GM08714 (cell line): Measurements from ENCODE around the gene APP.

Experiments used
- H3K4me3 ChIP-seq: fragments of 200-500 bp; sonication (Bioruptor generic); 2 replicates; pipeline ENCODE4 v1.5.1; 2014; ENCODE audit warnings: mild to moderate bottlenecking, low read length, inconsistent platforms
- ZNF274 ChIP-seq: IDR thresholded peaks from 2 replicates; pipeline ENCODE4 v1.6.1; 2012; ENCODE audit warnings: mild to moderate bottlenecking, low read depth, low read length

Gene APP

GRCh38 chr21:25862112-25862511 is 308.5 kb downstream of the APP start:
- no peak for TF ChIP-seq ZNF274
- H3K4me3 ChIP-seq, result no peak overlapping the region

- TF ChIP-seq ZNF274, result no peak
- no peak overlapping the region for H3K4me3 ChIP-seq
Observed at GRCh38 chr21:25859235-25859929, 311.2 kb downstream of the APP start.

GRCh38 chr21:25858325-25858724 is 312.2 kb downstream of the APP start:
- no peak overlapping the region for H3K4me3 ChIP-seq
- TF ChIP-seq ZNF274, result no peak

DNA sequence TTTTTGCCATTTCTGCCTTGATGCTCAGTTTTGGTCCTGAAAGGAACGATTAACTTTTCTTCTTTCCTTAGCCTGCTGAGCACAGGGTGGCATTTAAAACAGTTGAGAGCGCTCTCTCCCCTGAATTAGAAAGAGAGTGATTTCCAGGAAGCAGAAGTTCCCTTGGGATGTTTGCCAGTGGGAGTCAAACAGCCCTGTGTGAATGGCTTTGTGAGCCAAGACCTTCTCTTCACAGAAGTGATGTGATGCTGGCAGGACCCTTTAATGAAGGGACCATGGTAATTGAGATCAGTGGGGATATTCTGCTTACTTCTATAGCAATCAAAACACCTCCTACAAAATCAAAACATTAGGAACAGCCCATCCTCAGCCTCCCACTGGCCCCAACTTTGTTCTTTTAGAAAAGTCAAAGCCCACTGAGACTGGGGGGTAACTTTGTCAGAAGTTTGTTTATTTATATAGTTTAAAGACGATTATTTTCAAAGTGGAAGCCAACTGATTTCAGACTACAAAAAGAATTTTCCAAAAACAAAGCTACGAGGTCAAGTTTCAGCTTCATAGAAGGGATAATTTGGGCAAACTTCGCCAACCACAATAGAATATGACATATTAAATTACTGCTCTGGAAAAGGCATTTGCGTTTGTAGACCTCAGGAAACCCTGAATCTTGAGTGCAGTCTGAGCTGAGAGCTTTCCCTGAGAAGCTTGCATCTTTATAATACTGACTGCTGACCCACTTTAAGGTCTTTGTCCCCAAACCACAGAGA is 313.1 kb downstream of the APP start:
- no peak overlapping the region for H3K4me3 ChIP-seq
- TF ChIP-seq ZNF274, result no peak

DNA sequence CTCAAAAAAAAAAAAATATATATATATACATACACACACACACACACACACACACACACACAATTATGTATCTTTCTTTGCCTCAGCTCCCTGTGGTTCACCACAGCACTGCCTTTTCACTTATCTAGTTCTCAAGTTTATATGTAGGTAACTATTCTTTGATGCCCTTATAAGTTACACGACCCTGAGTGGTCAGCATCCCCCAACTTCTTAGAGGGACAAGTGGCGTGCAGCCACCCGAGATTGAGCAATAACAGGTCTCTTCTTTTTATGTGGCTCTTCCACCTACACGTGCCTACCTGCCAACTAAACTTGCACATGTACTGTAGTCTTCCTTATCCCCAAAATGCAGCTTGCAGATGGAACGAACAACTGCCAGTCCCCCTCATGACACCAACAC is 315.0 kb downstream of the APP start:
- no peak overlapping the region for H3K4me3 ChIP-seq
- no peak for TF ChIP-seq ZNF274

GRCh38 chr21:25850126-25850842 is 320.3 kb downstream of the APP start:
- H3K4me3 ChIP-seq, result no peak overlapping the region
- TF ChIP-seq ZNF274, result no peak

- TF ChIP-seq ZNF274, result no peak
- no peak overlapping the region for H3K4me3 ChIP-seq
Observed at GRCh38 chr21:25848309-25848708, 322.3 kb downstream of the APP start.

GRCh38 chr21:25845729-25846256 is 324.8 kb downstream of the APP start:
- no peak for TF ChIP-seq ZNF274
- H3K4me3 ChIP-seq, result no peak overlapping the region

DNA sequence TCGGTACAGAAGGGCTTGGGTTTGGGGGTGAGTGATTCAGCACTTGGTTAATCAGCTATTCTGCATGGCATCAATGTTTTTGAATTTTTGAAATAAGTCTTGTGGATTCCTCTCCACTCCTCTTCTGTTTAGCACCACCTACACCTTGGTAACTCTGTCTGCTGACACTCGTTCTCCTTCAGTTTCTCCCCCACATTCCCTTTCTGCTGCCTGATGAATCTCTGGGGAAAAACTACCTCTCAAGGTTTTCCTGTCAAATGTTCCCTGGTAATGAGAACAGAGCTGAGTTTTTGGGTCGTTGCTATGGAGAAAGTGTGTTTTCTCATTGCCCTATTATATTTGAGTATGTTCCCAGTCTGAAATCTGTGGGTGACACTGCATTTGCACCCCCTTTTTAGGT is 327.6 kb downstream of the APP start:
- no peak for TF ChIP-seq ZNF274

GRCh38 chr21:25838809-25839208 is 331.8 kb downstream of the APP start:
- TF ChIP-seq ZNF274, result no peak
- no peak overlapping the region for H3K4me3 ChIP-seq

More for the DNA sequence above, 327.6 kb downstream of the APP start:
- no peak overlapping the region for H3K4me3 ChIP-seq

DNA sequence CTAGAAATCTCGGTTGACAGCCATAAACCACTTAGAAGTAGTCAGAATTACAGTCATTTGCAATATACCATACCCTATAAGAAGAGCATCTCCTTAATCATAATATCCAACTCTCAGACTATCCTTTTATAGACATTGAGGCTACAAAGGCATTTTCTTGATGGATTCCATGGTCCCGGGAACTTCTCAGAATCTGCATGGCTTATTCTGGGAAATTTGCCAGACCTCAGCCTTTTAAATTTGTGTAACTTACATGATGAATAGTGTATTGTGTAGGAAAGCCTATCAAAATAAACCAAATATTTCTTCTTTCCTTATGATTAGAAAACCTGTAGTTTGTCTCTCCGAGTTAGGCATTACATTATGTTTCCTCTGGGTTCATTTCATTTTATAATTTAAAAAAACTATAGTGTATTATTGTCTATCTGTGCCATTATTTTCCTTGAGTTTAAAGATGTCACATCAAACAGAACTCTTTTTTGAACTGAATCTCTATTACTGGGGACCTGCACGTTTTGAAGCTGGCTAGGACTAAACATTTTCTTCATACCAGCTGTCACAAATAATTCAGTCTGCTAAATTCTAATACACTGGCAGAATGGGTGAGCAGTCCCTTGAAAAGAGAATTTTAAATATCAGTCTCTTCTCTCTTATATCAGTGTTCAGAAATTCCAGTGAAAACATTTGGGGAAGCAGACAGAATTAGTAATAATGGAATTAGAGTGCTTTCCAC is 332.9 kb downstream of the APP start:
- no peak for TF ChIP-seq ZNF274
- no peak overlapping the region for H3K4me3 ChIP-seq

DNA sequence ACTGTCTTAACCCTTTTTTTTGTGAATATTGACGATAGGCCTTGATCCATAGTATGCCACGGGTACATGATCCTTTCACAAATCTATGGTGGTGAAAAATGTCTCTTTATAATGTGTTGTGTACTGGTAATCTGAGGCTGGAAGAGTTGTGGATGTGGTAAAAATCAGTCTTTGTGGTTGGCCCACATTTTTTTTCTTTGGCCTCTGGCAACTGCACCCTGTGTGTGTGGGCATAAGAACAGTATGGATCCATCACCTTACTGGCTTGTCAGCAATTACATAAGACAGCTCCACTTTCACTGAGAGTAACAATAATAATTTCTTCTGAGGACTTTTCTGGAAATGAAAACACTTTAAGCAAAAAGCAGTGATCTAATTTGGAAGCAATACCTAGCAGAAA is 334.2 kb downstream of the APP start:
- H3K4me3 ChIP-seq, result no peak overlapping the region
- TF ChIP-seq ZNF274, result no peak

DNA sequence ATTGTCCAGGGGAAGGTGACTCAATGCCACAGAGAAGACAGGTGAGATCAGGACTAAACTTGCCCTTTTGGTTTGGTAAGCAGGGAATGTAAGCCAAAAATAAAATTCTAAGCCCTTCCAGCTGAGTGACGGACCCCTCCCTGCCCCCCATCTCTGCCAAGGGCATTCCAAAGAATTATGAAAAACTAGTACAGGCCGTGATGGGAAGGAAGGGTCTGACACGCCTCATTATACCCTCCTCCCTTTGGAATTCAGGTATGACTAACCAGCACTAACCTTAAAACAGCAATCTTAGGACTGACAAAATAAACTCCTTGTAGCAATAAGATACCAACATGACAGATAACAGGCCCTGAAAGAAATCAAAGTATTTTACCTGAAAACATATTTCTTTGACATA is 336.2 kb downstream of the APP start:
- H3K4me3 ChIP-seq, result no peak overlapping the region
- TF ChIP-seq ZNF274, result no peak
